Endodermal cell (in vitro differentiated cells): ENCODE measurements around the gene KCNG1. TPM values are rescaled to one million over a fixed set of nuclear protein-coding genes. Genes with fewer than 3 reads are reported as not detected.

Source experiments
- DNase-seq: peaks from one replicate; pipeline ENCODE4 v3.0.0-alpha.2; 2017
- H3K27ac ChIP-seq: 2 replicates; pipeline ENCODE4 v1.5.1; 2013; ENCODE audit warnings: mild to moderate bottlenecking, low read depth, low read length, moderate library complexity
- H3K27me3 ChIP-seq: 2 replicates; pipeline ENCODE4 v1.6.1; 2013; ENCODE audit warnings: mild to moderate bottlenecking, low read length, moderate library complexity; ENCODE audit not compliant: insufficient read depth, control insufficient read depth, poor library complexity, severe bottlenecking
- H3K36me3 ChIP-seq: 2 replicates; pipeline ENCODE4 v1.7.0; 2013; ENCODE audit warnings: mild to moderate bottlenecking, low read length, moderate library complexity; ENCODE audit not compliant: control insufficient read depth, insufficient read depth
- H3K4me1 ChIP-seq: one replicate; pipeline ENCODE4 v1.7.0; 2013; ENCODE audit warnings: low read length; ENCODE audit not compliant: control insufficient read depth, insufficient read depth
- H3K4me3 ChIP-seq: 2 replicates; pipeline ENCODE4 v1.5.1; 2013; ENCODE audit warnings: mild to moderate bottlenecking, low read length, moderate library complexity
- H3K9ac ChIP-seq: 2 replicates; pipeline ENCODE4 v1.6.1; 2013; ENCODE audit warnings: mild to moderate bottlenecking, low read length, moderate library complexity; ENCODE audit not compliant: poor library complexity, severe bottlenecking; ENCODE audit errors: extremely low read depth
- H3K9me3 ChIP-seq: 2 replicates; pipeline ENCODE4 v1.6.1; 2013; ENCODE audit warnings: mild to moderate bottlenecking, low read length, moderate library complexity; ENCODE audit not compliant: control insufficient read depth
- H3K27ac Mint-ChIP-seq: 2 replicates; pipeline ENCODE4 v1.8.0; 2020; ENCODE audit warnings: mixed read lengths
- H3K27me3 Mint-ChIP-seq: 2 replicates; pipeline ENCODE4 v1.8.0; 2021; ENCODE audit warnings: mild to moderate bottlenecking, mixed read lengths; ENCODE audit not compliant: insufficient read depth
- H3K36me3 Mint-ChIP-seq: 2 replicates; pipeline ENCODE4 v1.8.0; 2020; ENCODE audit warnings: low read depth, mixed read lengths
- H3K4me1 Mint-ChIP-seq: 2 replicates; pipeline ENCODE4 v1.8.0; 2020; ENCODE audit warnings: mixed read lengths
- H3K4me3 Mint-ChIP-seq: 2 replicates; pipeline ENCODE4 v1.8.0; 2020; ENCODE audit warnings: mild to moderate bottlenecking, moderate library complexity, mixed read lengths
- H3K9me3 Mint-ChIP-seq: 2 replicates; pipeline ENCODE4 v1.8.0; 2020; ENCODE audit warnings: mild to moderate bottlenecking, mixed read lengths
- WGBS, 2 experiments: methylation state at CpG; one replicate each; pipeline versions ENCODE4 v1.1.5 to v1.1.7; 2013; ENCODE audit warnings: missing lambda C conversion rate in 2 of 2, mixed read lengths in 1 of 2; ENCODE audit not compliant: insufficient coverage in 1 of 2, insufficient read length in 1 of 2; 5-methylcytosine and 5-hydroxymethylcytosine counted together
- total RNA-seq, 2 donors: library from RNA; stranded (reverse); fragmentation: NEBNext Ultra II Directional in 1 of 2; extraction: Animal tissue kit (Norgen Biotek cat#: 25700) in 1 of 2; gene quantifications; 2 replicates in 1 of 2; 3 replicates in 1 of 2; pipeline ENCODE4 v1.2.1, GENCODE V29; 2021
- TF ChIP-seq, protein P1 (sequence below): fragments of 200-600 bp; sonication (generic); conservative IDR thresholded peaks from 2 replicates; pipeline ENCODE4 v1.5.0; 2021; ENCODE audit warnings: antibody characterized with exemption, mild to moderate bottlenecking

KCNG1 gene
- total RNA-seq, 2 donors from 2014 or later: 106 to 126 TPM

DNA sequence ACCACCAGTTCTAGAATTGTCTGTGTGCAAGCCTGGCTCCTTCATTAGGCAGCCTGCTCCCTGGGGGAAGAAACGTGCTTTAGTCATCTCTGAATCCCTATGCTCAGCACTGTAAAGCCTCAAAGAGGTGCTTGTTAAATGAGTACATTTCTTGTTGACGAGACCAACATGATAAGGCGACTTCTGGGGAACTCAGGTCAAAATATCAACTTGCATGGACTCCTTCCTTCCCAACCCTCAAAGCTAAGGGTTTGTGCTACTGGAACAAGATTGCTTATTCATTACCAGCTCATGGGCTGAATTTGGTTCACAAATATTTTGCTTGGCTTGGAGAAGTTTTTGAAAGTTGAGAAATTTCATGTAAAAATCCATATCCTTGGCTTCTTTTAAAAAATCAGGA, 10.6 kb downstream of the KCNG1 start:
- Mint-ChIP-seq H3K36me3 (peaks cover 70% of the 10 kb centered on the region), H3K27me3 (no peaks in the 10 kb centered on the region), H3K4me1 (peaks cover 25% of the 10 kb centered on the region), H3K27ac (no peak overlapping the region), H3K9me3 (no peaks in the 10 kb centered on the region), H3K4me3 (no peak overlapping the region)
- H3K4me1 ChIP-seq: peaks cover 8% of the 10 kb centered on the region
- no peaks in the 10 kb centered on the region for H3K27me3 ChIP-seq
- no peak for DNase-seq
- no peak overlapping the region for H3K27ac ChIP-seq
- H3K4me3 ChIP-seq: no peak overlapping the region
- peaks cover 82% of the 10 kb centered on the region for H3K36me3 ChIP-seq
- no peak overlapping the region for H3K9ac ChIP-seq
- WGBS, 2 experiments: 97 to 100% methylated on average over 3 of the region's 3 CpGs
- TF ChIP-seq, protein P1, sequence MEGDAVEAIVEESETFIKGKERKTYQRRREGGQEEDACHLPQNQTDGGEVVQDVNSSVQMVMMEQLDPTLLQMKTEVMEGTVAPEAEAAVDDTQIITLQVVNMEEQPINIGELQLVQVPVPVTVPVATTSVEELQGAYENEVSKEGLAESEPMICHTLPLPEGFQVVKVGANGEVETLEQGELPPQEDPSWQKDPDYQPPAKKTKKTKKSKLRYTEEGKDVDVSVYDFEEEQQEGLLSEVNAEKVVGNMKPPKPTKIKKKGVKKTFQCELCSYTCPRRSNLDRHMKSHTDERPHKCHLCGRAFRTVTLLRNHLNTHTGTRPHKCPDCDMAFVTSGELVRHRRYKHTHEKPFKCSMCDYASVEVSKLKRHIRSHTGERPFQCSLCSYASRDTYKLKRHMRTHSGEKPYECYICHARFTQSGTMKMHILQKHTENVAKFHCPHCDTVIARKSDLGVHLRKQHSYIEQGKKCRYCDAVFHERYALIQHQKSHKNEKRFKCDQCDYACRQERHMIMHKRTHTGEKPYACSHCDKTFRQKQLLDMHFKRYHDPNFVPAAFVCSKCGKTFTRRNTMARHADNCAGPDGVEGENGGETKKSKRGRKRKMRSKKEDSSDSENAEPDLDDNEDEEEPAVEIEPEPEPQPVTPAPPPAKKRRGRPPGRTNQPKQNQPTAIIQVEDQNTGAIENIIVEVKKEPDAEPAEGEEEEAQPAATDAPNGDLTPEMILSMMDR: no peak
- no peaks in the 10 kb centered on the region for H3K9me3 ChIP-seq

DNA sequence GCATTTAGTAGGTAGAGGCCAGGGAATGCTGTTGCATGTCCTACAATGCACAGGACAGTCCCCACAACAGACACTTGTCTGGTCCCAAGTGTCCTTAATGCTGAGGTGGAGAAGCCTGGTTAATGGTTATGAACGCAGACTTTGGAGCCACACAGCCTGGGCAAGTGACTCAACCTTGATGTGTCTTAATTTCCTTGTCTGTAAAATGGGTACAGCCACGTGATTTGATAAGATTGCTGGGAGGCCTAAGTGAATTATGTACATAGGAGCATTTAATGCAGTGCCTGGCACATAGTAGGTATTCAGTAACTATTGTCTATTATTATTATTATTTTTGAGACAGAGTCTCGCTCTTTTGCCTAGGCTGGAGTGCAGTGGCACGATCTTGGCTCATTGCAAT, 11.4 kb downstream of the KCNG1 start:
- no peak overlapping the region for H3K27ac ChIP-seq
- no peak for DNase-seq
- peaks cover 69% of the 10 kb centered on the region for H3K36me3 Mint-ChIP-seq
- no peak overlapping the region for H3K27ac Mint-ChIP-seq
- H3K27me3 ChIP-seq: no peaks in the 10 kb centered on the region
- H3K4me3 Mint-ChIP-seq: no peak overlapping the region
- H3K4me3 ChIP-seq: no peak overlapping the region
- H3K36me3 ChIP-seq: peaks cover 80% of the 10 kb centered on the region
- H3K4me1 ChIP-seq: peaks cover 8% of the 10 kb centered on the region
- TF ChIP-seq, protein P1: no peak
- H3K9me3 Mint-ChIP-seq: no peaks in the 10 kb centered on the region
- no peak overlapping the region for H3K9ac ChIP-seq
- WGBS, 2 experiments: 95 to 96% methylated on average over 3 to 4 of the region's 4 CpGs
- no peaks in the 10 kb centered on the region for H3K27me3 Mint-ChIP-seq
- H3K9me3 ChIP-seq: no peaks in the 10 kb centered on the region
- peaks cover 25% of the 10 kb centered on the region for H3K4me1 Mint-ChIP-seq

DNA sequence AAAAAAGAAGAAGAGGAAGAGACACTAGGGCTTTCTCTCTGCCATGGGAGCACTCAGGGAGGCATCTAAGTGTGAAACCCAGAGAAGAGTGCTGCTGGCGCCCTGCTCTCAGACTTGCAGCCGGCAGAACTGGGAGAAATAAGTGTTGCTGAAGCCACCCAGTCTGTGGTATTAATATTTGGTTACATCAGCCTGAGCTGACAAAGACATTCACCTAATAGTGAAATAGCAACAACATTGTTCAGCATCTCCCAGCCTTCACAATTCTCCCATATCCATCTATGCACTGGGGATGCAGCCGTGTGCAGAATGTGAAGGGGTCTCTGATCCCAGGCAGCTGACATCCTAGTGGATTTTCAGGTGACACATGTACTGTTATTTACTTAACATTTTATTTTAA, 12.0 kb downstream of the KCNG1 start:
- H3K36me3 Mint-ChIP-seq: peaks cover 72% of the 10 kb centered on the region
- Histone ChIP-seq H3K4me3 (no peak overlapping the region), H3K27me3 (no peaks in the 10 kb centered on the region), H3K9me3 (no peaks in the 10 kb centered on the region), H3K9ac (no peak overlapping the region), H3K4me1 (peaks cover 8% of the 10 kb centered on the region), H3K36me3 (peaks cover 85% of the 10 kb centered on the region), H3K27ac (no peak overlapping the region)
- H3K4me1 Mint-ChIP-seq: peaks cover 25% of the 10 kb centered on the region
- WGBS, 2 experiments: 96% methylated on average over 3 of the region's 3 CpGs; no CpG with 5 or more reads in 1 of the 2 experiments
- H3K9me3 Mint-ChIP-seq: no peaks in the 10 kb centered on the region
- H3K4me3 Mint-ChIP-seq: no peak overlapping the region
- DNase-seq: no peak
- no peaks in the 10 kb centered on the region for H3K27me3 Mint-ChIP-seq
- TF ChIP-seq, protein P1: no peak
- no peak overlapping the region for H3K27ac Mint-ChIP-seq
